HG03097 (cell line): ENCODE data around the gene TMC7.

Source experiments
- ATAC-seq: cut with Tn5 transposase; IDR thresholded peaks from one replicate; pipeline ENCODE4 v1.9.1; 2021; ENCODE audit not compliant: unreplicated experiment, low FRiP score

TMC7 gene

GRCh38 chr16:19021747-19022146, 38.0 kb downstream of the TMC7 start:
- ATAC-seq: no peak

- no peak for ATAC-seq
Measured at GRCh38 chr16:19027416-19027815, 43.7 kb downstream of the TMC7 start.

- no peak for ATAC-seq
Measured at GRCh38 chr16:19029980-19030379, 46.2 kb downstream of the TMC7 start.

GRCh38 chr16:19031738-19032137, 48.0 kb downstream of the TMC7 start:
- no peak for ATAC-seq

- no peak for ATAC-seq
Measured at GRCh38 chr16:19033761-19034160, 50.0 kb downstream of the TMC7 start.

- no peak for ATAC-seq
Measured at GRCh38 chr16:19040400-19040799, 56.7 kb downstream of the TMC7 start.

- ATAC-seq: no peak
Measured at GRCh38 chr16:19044769-19045168, 61.0 kb downstream of the TMC7 start.

GRCh38 chr16:19046062-19046461, 62.3 kb downstream of the TMC7 start:
- ATAC-seq: no peak

GRCh38 chr16:19062706-19063105, 79.0 kb downstream of the TMC7 start:
- no peak for ATAC-seq

- ATAC-seq: no peak
Measured at GRCh38 chr16:19066988-19067348, 83.2 kb downstream of the TMC7 start.

- peak; percentile 85 for ATAC-seq
Measured at GRCh38 chr16:19067349-19068236, 83.9 kb downstream of the TMC7 start, which contains the start of gene COQ7. Gene COQ7 (plus strand): TSS chr16:19067614. CDS start chr16:19067665, 51 bp downstream.

- no peak for ATAC-seq
Measured at GRCh38 chr16:19068237-19068815, 84.6 kb downstream of the TMC7 start.

GRCh38 chr16:19071811-19072777, 88.4 kb downstream of the TMC7 start:
- ATAC-seq: no peak

- ATAC-seq: no peak
Measured at GRCh38 chr16:19073344-19073743, 89.6 kb downstream of the TMC7 start.

GRCh38 chr16:19073863-19074262, 90.1 kb downstream of the TMC7 start:
- ATAC-seq: no peak

GRCh38 chr16:19075511-19075910, 91.8 kb downstream of the TMC7 start:
- no peak for ATAC-seq

- no peak for ATAC-seq
Measured at GRCh38 chr16:19077879-19078278, 94.1 kb downstream of the TMC7 start.

- ATAC-seq: no peak
Measured at GRCh38 chr16:19083670-19084069, 99.9 kb downstream of the TMC7 start.

GRCh38 chr16:19084139-19084538, 100.4 kb downstream of the TMC7 start:
- no peak for ATAC-seq

GRCh38 chr16:19084879-19085278, 101.1 kb downstream of the TMC7 start:
- ATAC-seq: no peak

GRCh38 chr16:19085679-19086200, 102.0 kb downstream of the TMC7 start:
- no peak for ATAC-seq
